ENCODE data around the gene FAM89B.
A peak's percentile ranks its signal among the peaks of the same experiment; 100 is the strongest.

DNA sequence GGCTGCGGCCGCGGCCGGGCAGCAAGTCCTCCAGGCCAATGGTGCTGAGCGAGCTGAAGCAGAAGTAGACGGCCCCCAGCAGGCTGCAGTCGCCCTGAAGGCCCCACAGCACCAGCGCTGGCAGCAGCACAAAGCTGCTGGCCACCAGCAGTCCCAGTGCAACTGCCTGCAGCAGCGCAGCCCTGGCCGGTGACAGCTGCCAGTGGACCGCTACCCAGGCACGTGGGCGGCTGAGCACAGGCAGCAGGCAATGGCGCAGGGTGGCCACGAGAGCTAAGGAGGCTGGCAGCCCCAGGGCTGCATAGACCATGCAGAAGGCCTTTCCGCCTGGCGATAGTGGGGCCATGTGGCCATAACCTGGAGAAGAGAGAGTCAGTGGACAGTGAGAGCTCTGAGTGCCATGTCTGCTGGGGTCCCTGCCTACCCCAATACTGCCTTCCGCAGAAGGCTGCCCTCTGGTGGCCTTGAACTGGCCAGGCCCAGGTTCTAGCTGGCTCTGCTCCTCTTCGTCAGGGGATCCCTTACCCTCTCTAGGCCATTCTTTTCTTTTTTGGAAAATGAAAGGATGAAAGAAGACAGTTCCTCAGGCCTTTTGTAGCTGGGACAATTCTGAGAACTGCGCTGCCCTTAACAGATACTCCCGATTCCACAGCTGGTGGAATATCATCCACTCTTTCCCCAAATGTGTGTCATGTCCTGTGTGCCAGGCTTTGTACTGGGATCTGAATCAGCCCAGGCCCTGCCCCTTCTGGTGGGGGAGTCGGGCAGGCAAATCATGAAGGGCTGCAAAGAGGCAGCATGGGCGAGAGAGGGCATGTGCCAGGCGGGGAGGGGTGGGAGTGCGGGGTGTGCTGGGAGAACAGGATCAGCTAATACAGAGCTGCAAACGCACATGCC lies 21.4 kb downstream of the FAM89B start:
- TF ChIP-seq, protein P1, sequence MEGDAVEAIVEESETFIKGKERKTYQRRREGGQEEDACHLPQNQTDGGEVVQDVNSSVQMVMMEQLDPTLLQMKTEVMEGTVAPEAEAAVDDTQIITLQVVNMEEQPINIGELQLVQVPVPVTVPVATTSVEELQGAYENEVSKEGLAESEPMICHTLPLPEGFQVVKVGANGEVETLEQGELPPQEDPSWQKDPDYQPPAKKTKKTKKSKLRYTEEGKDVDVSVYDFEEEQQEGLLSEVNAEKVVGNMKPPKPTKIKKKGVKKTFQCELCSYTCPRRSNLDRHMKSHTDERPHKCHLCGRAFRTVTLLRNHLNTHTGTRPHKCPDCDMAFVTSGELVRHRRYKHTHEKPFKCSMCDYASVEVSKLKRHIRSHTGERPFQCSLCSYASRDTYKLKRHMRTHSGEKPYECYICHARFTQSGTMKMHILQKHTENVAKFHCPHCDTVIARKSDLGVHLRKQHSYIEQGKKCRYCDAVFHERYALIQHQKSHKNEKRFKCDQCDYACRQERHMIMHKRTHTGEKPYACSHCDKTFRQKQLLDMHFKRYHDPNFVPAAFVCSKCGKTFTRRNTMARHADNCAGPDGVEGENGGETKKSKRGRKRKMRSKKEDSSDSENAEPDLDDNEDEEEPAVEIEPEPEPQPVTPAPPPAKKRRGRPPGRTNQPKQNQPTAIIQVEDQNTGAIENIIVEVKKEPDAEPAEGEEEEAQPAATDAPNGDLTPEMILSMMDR (IDR thresholded peaks at IDR 0.05; ENCODE audit: insufficient read depth, low read length, poor library complexity, severe bottlenecking), result peak; percentile 43
- TF ChIP-seq EZH2phosphoT487 (conservative IDR thresholded peaks at IDR 0.05; ENCODE audit: low read length), result no peak

Data from SU-DHL-6 (cell line).